Stimulated activated CD8-positive, alpha-beta memory T cell treated with anti-CD3 and anti-CD28 coated beads, Interleukin-12 subunit alpha, Interleukin-12 subunit beta, amount 100 ng/mL, for 24 hours (primary cell): ENCODE measurements around the gene P2RX7.
"Not testable (repeated sequence)": the region's sequence is repeated elsewhere in the genome, so short reads cannot be mapped to it uniquely, and the experiment has no call there.

Source experiments
- DNase-seq: peaks from one replicate; pipeline ENCODE4 v3.0.0-alpha.2; 2020; ENCODE audit errors: extremely low read depth

Gene P2RX7

GRCh38 chr12:121170611-121171260, 38.1 kb downstream of the P2RX7 start:
- no peak for DNase-seq

- DNase-seq: no peak
Measured at GRCh38 chr12:121172145-121172544, 39.5 kb downstream of the P2RX7 start.

DNA sequence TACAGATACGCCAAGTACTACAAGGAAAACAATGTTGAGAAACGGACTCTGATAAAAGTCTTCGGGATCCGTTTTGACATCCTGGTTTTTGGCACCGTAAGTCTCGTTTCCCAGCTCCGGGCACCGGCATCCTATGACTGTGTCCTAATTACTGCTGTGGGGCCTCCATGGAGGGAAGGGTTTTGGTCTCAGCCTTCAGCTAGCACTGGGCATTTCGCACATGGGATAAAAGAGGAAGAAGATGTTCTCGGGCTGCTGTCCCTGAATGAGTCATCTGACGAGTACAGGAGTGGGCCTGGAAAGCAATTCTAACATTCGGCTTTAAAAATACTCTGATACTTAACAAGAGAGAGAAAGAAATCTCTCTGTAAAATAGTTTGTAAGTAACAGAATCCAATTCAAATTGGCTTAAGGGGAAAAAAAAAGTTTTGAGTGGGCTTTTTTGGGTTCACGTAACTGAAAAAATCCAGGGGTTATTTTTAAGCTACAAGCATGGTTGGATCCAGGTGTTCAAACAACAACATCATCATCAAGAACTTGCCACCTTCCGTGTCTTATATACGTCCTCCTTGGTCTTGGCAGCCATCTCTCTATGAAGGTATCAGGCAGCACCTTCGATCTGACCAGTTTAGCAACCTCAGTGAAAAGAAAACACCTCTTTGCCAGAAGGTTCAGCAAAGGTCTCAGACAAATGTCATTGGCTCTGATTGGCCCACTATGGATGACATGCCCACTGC, 42.9 kb downstream of the P2RX7 start:
- no peak for DNase-seq

DNA sequence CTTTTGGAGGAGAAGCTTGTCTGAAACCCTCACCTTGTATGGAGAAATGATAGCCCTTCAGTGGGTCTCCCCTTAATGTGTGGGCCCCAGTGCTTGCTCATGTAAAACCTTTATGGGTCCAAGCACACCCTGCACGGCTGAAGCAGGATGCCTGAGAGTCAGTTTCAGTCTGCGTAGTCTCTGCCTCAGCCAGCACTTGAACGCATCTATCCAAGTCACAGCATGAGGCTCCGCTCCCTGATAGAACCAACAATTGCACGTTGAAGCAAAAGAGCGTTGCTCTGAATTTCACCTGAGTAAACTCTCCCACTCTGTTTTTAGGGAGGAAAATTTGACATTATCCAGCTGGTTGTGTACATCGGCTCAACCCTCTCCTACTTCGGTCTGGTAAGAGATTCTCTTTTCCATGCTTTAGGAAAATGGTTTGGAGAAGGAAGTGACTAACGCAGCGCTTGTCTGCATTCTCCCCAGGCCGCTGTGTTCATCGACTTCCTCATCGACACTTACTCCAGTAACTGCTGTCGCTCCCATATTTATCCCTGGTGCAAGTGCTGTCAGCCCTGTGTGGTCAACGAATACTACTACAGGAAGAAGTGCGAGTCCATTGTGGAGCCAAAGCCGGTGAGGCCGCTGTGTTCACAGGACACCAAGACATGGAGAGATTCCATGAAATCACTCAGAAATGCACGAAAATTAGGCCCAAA, 44.3 kb downstream of the P2RX7 start:
- DNase-seq: no peak

DNA sequence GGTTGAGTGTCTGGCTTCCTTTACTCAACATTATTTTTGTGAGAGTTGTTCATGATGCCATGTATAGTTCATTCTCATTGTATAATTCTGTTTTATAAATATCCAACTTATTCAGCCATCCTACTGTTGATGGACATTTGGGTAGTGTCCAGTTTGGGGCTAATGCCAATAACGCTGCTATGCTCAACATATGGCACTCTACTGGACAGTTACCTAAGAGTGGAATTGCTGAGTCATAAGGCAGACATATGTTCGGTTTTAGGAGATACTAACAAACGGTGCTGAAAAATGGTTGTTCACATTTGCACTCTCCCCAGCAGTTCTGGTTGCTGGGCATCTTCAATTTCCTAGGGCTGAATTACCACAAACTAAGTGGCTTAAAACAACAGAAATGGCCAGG, 48.5 kb downstream of the P2RX7 start:
- no peak for DNase-seq

DNA sequence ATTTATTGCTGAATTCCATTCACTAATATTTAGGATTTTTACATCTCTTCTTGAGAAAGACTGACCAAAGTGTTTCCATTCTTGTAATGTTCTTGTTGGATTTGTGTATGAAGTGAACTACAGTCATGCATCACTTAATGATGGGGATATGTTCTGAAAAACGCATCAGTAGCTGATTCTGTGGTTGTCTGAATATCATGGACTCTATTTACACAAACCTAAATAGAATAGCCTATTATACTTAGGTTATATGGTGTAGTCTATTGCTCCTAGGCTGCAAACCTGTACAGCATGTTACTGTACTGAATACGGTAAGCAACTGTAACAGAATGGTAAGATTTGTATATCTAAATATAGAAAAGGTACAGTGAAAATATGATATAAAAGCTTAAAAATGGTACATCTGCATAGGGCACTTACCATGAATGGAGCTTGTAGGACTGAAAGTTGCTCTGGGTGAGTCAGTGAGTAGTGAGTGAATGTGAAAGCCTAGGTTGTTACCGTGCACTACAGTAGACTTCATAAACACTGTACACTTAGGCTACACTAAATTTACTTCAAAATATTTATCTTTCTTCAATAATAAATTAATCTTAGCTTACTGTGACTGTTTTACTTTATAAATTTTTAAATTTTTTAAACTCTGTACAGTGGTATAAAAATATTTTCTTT, 49.7 kb downstream of the P2RX7 start:
- no peak for DNase-seq

DNA sequence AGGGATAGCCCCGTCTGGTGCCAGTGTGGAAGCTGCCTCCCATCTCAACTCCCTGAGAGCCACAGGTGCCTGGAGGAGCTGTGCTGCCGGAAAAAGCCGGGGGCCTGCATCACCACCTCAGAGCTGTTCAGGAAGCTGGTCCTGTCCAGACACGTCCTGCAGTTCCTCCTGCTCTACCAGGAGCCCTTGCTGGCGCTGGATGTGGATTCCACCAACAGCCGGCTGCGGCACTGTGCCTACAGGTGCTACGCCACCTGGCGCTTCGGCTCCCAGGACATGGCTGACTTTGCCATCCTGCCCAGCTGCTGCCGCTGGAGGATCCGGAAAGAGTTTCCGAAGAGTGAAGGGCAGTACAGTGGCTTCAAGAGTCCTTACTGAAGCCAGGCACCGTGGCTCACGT, 51.7 kb downstream of the P2RX7 start:
- DNase-seq: no peak

GRCh38 chr12:121184984-121185889, 52.6 kb downstream of the P2RX7 start:
- DNase-seq: no peak

DNA sequence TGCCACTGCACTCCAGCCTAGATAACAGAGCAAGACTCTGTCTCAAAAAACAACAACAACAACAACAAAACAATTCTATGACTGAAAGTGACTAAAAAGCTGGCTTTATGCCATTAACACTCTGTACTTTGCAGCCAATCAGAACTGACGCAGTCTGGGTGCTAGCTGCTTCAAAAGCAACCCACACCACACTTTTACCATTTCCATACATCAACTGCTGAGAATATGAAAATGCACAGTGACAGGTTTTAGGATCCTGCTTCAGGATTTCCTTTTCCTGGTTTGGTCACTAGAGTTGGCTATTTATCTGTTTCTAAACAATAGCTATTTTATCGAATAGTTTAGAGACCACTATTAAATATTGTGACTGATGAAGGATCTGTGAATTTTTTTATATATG, 54.1 kb downstream of the P2RX7 start:
- no peak for DNase-seq

DNA sequence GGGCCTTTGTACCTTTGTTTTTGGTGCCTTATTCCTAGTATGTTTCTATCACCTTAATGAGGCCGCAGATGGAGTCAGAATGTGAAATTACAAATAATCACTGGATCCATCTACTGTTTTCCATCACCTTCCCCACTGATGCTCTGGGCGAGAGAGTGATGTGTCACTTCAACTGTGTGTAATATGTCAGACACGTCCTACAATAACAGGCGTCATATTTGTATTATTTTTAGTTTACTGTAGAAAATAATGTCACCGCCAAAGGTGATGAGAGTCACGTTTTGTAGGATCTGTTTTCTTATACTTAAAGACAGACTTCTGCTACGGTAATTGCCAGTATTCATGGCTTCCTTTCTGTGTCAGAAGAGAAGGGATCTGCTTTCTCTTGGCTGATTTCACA, 54.8 kb downstream of the P2RX7 start:
- DNase-seq: no peak

DNA sequence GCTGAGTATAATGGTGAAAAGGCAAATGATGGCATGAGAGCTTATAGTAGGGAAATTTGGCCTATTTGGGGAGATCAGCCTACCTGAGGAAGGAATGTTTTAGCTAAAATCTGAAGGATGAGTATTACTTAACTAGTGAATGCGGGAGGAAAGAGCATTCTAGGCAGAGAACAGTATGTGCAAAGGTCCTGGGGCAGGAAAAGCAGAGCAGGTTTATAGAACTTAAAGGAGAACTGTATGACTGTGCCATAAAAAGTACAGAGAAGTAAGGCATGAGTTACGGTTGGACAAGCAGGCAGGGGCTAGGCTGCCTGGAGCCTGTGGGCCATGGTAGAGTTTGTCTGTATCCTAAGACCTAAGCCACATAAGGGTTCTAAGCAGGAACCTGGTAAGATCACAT, 55.6 kb downstream of the P2RX7 start:
- DNase-seq: no peak

DNA sequence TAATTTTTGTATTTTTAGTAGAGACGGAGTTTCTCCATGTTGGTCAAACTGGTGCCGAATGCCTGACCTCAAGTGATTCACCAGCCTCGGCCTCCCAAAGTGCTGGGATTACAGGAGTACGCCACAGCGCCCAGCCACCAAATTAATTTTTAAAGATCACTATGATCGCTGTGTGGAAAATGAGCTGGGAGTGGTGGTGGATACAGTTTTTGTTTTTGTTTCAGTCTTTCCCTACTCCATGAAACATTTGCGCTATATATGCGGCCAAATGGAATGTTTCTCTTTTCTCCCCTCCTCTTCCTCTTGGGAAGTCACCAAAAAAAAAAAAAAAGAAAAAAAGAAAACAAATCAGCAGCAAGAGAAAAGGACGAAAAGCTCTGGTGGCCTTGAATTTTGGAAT, 56.5 kb downstream of the P2RX7 start:
- DNase-seq: no peak

DNA sequence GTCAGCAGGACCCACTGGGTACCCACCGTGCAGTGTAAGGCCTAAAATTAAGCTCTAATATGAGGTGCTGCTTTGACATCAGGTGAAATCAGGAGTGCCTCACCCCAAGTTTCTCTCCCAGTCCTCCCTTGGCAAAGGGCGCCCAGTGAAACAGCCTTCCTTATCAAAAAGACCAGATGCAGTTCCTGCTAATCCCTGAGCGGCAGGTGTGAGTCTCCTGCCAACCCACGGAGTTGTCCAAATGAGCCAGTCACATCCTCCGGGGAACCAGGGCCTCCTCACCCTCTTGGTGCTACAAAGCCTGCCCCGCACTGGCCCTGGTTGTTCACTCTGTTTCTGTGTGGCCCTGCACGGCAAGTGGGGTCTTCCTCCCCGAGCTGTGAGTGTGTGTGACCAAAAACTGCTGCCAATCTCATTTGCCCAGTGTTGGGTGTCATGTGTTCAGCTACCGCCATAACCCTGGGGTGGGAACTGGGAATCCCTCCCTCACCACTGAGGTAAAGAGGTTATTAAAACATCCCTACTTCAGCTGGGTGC, 57.0 kb downstream of the P2RX7 start:
- no peak for DNase-seq

GRCh38 chr12:121190523-121191031, 57.9 kb downstream of the P2RX7 start:
- no peak for DNase-seq

GRCh38 chr12:121191151-121191550, 58.5 kb downstream of the P2RX7 start:
- DNase-seq: no peak

- DNase-seq: no peak
Measured at GRCh38 chr12:121196902-121197301, 64.2 kb downstream of the P2RX7 start.

DNA sequence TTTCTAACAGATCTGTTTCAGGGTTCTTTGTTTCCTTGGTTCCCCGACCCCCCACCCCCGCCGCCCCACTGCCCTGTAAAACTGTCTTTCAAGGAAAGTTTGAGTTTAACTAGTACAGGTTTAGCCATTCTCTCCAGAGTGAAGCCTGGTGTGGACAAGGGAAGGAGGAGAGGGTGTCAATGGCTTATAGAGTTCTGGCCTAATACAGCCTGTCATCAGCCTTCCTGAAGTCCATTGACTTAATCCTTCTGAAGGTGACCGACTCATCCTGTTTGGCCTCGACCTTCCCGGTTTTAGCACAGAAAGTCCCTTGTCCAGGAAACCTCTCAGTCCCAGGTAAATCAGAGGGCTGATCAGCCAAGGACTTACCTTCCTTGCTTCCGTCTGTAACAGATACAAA, 66.3 kb downstream of the P2RX7 start:
- no peak for DNase-seq

DNA sequence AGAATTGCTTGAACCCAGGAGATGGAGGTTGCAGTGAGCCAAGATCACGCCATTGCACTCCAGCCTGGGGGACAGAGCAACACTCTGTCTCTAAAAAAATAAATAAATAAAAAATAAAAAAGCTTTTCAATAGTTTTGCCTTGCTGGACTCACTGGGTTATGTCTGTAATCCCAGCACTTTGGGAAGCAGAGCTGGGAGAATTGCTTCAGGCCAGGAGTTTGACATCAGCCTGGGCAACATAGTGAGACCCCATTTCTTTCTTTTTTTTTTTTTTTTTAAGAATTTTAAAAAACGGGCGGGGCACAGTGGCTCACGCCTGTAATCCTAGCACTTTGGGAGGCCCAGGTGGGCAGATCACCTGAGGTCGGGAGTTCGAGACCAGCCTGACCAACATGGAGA, 68.5 kb downstream of the P2RX7 start:
- not testable (repeated sequence) for DNase-seq

DNA sequence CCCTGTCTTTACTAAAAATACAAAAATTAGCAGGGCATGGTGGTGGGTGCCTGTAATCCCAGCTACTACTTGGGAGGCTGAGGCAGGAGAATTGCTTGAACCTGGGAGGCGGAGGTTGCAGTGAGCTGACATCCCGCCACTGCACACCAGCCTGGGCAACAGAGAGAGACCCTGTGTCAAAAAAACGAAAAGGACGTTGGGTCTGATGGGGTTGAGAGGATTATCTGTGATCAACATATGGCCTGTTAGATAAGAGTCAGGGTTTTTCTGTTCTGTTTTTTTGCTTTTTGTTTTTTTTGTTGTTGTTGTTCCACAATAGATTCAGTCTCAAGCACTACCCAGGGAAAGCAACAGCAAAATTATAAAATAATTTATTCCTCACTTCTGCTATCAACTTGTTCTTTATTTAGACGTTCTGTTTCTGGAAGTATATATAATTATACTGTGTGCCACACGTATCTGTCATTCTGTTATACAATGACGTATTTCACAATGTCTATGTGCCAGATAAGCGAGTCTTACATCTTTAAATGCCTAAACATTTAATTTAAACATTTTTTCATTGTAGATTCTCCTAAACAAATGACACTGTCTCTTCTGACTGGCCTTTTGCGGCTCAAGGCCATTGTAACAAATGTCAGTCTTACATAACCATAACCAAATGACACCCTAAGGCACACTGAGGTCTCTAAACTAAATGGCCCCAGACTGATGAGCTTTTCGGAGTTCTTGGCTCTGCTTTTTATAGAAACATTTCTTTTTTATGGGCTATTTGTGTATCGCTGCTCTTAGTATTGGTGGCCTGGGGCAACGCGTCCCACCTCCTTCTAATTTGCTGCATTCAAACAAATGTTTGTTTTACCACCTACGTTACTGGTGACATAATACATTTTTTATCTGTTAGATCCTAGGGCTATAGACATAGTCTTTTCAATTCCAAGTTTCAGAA, 70.0 kb downstream of the P2RX7 start:
- DNase-seq: no peak

DNA sequence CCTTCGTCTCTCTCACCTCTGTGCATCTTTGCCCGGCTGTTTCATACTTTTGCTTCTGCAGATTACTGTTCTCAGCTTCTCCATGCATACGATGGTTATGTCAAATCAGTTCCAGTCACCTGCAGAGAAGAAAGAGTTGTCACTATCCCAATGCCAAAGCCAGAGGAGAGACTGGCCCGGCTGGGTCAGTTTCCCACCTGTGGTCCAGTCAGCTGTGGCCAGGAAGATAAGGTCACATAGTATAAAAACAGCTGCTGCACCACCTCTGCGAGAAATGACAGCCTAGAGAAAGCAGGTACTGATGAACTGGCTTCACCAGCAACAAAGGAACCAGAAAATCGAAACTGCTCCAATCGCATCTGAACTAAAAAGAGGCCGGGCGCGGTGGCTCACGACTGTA, 70.8 kb downstream of the P2RX7 start:
- no peak for DNase-seq
